NCI-H1436 treated with DMSO at 0.1 percent for 48 hours (cell line): ENCODE data around the gene LAMTOR5.
"Not testable (repeated sequence)": the region's sequence is repeated elsewhere in the genome, so short reads cannot be mapped to it uniquely, and the experiment has no call there.

Experiments used
- DNase-seq: peaks from one replicate; lab custom pipeline; 2025; lab: John Stamatoyannopoulos, UW

The LAMTOR5 gene

GRCh38 chr1:110407260-110408210 is at the start of gene LAMTOR5:
TSS of gene LAMTOR5 (minus strand) at chr1:110407694. CDS start at chr1:110407620, 74 bp downstream.
- DNase-seq, result peak; percentile 26

GRCh38 chr1:110457206-110457605 is 49.7 kb upstream of the LAMTOR5 start:
- DNase-seq, result no peak

GRCh38 chr1:110455151-110455550 is 47.7 kb upstream of the LAMTOR5 start:
- DNase-seq, result no peak

GRCh38 chr1:110454328-110454727 is 46.8 kb upstream of the LAMTOR5 start:
- DNase-seq, result no peak

- DNase-seq, result no peak
These were observed 46.3 kb upstream of the LAMTOR5 start for GRCh38 chr1:110453829-110454228.

GRCh38 chr1:110452330-110452729 is 44.8 kb upstream of the LAMTOR5 start:
- no peak for DNase-seq

GRCh38 chr1:110450929-110451328 is 43.4 kb upstream of the LAMTOR5 start, which contains the start of gene PROK1:
TSS of gene PROK1 (plus strand) at chr1:110451149. CDS start at chr1:110451217, 68 bp downstream.
- no peak for DNase-seq

- DNase-seq, result no peak
These were observed 42.5 kb upstream of the LAMTOR5 start for GRCh38 chr1:110449661-110450651.

GRCh38 chr1:110444561-110444960 is 37.1 kb upstream of the LAMTOR5 start:
- DNase-seq, result no peak

GRCh38 chr1:110443451-110443850 is 36.0 kb upstream of the LAMTOR5 start:
- DNase-seq, result no peak

- DNase-seq, result no peak
These were observed 34.4 kb upstream of the LAMTOR5 start for GRCh38 chr1:110441888-110442287.

- DNase-seq, result no peak
These were observed 33.4 kb upstream of the LAMTOR5 start for GRCh38 chr1:110440877-110441276.

GRCh38 chr1:110439873-110440272 is 32.4 kb upstream of the LAMTOR5 start:
- DNase-seq, result not testable (repeated sequence)

GRCh38 chr1:110438893-110439292 is 31.4 kb upstream of the LAMTOR5 start:
- no peak for DNase-seq

GRCh38 chr1:110437645-110438299 is 30.3 kb upstream of the LAMTOR5 start:
- DNase-seq, result not testable (repeated sequence)

- no peak for DNase-seq
These were observed 29.1 kb upstream of the LAMTOR5 start for GRCh38 chr1:110436635-110437034.

- no peak for DNase-seq
These were observed 27.5 kb upstream of the LAMTOR5 start for GRCh38 chr1:110434946-110435345.

- DNase-seq, result no peak
These were observed 26.3 kb upstream of the LAMTOR5 start for GRCh38 chr1:110433803-110434202.

- no peak for DNase-seq
These were observed 25.7 kb upstream of the LAMTOR5 start for GRCh38 chr1:110433213-110433612.

GRCh38 chr1:110430901-110431300 is 23.4 kb upstream of the LAMTOR5 start:
- DNase-seq, result no peak

- DNase-seq, result no peak
These were observed 22.9 kb upstream of the LAMTOR5 start for GRCh38 chr1:110430366-110430765.

GRCh38 chr1:110428946-110429345 is 21.5 kb upstream of the LAMTOR5 start:
- DNase-seq, result no peak
